K562 (cell line): Measurements from ENCODE around the gene ARHGAP32.

Source experiments
- EZH2 ChIP-seq: IDR thresholded peaks from 2 replicates; pipeline ENCODE4 v1.6.1; 2012; ENCODE audit warnings: low read depth, mild to moderate bottlenecking, inconsistent platforms, low read length, borderline replicate concordance
- JUNB ChIP-seq: fragments of 450-650 bp; formaldehyde crosslinking; conservative IDR thresholded peaks from 2 replicates; pipeline ENCODE4 v1.4.0; 2020; ENCODE audit warnings: mild to moderate bottlenecking
- KAT8 ChIP-seq: fragments of 450-650 bp; IDR thresholded peaks from 2 replicates; pipeline ENCODE4 v1.6.1; 2016; ENCODE audit warnings: low read depth, mild to moderate bottlenecking
- MYC ChIP-seq, 2 experiments: fragments of 250-450 bp in 1 of 2; sonication (Bioruptor Pico) in 1 of 2; IDR thresholded peaks; 2 replicates each; pipeline versions ENCODE4 v1.5.1 to v1.6.1; 2012 to 2021; ENCODE audit warnings: low read depth in 2 of 2, borderline replicate concordance in 1 of 2, improper control_type of control experiment in 1 of 2, low read length in 1 of 2, mild to moderate bottlenecking in 1 of 2, moderate library complexity in 1 of 2
- RUNX1 ChIP-seq: sonication (generic); IDR thresholded peaks from 2 replicates; pipeline ENCODE4 v1.6.1; 2016; ENCODE audit warnings: antibody characterized with exemption, low read depth
- SMARCC2 ChIP-seq: fragments of 450-650 bp; IDR thresholded peaks from 2 replicates; pipeline ENCODE4 v1.6.1; 2017; ENCODE audit warnings: antibody characterized with exemption, moderate library complexity, mild to moderate bottlenecking, low read depth
- TAF7 ChIP-seq: fragments of 450-650 bp; IDR thresholded peaks from 2 replicates; pipeline ENCODE4 v1.6.1; 2016; ENCODE audit warnings: missing genetic modification characterization, missing compliant biosample characterization
- ZFP1 ChIP-seq: fragments of 450-650 bp; formaldehyde crosslinking; IDR thresholded peaks from 2 replicates; pipeline ENCODE4 v1.4.0; 2020; ENCODE audit warnings: mild to moderate bottlenecking, mixed read lengths
- ZNF224 ChIP-seq: sonication (generic); formaldehyde crosslinking; IDR thresholded peaks from 2 replicates; pipeline ENCODE4 v1.8.0; 2022; ENCODE audit warnings: mild to moderate bottlenecking, missing genetic modification reagents
- ZNF232 ChIP-seq: sonication (generic); formaldehyde crosslinking; IDR thresholded peaks from 2 replicates; pipeline ENCODE4 v1.8.0; 2022; ENCODE audit warnings: mild to moderate bottlenecking, missing genetic modification reagents
- TF ChIP-seq, protein P1 (sequence below): fragments of 450-650 bp; IDR thresholded peaks from 2 replicates; pipeline ENCODE4 v1.6.1; 2017; ENCODE audit warnings: antibody characterized with exemption, mild to moderate bottlenecking

DNA sequence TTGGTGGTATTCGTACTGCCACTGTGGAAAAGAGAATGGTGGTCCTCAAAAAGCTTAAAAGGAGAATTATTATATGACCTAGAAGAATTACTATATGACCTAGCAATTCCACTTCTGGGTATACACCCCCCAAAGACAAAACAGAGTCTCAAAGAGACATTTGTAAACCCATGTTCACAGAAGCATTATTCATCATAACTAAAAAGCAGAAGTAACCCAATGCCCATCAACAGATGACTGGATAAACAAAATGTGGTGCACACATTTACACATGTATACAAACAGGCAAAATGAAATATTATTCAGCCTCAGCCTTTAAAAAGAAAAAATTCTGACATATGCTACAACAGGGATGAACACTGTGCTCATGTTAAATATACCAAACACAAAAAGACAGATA, 89.4 kb downstream of the ARHGAP32 start:
- TF ChIP-seq EZH2 (no peak), JUNB (no peak), MYC (IDR thresholded peaks at IDR 0.05; ENCODE audit: low read depth, low read length) (no peak), MYC (CRISPR knock-in tag; IDR thresholded peaks at IDR 0.05; ENCODE audit: borderline replicate concordance, low read depth) (no peak), ZNF232 (no peak), KAT8 (no peak), RUNX1 (no peak), SMARCC2 (no peak), ZFP1 (CRISPR knock-in tag) (no peak), ZNF224 (no peak), TAF7 (tag) (no peak)
- TF ChIP-seq, protein P1, sequence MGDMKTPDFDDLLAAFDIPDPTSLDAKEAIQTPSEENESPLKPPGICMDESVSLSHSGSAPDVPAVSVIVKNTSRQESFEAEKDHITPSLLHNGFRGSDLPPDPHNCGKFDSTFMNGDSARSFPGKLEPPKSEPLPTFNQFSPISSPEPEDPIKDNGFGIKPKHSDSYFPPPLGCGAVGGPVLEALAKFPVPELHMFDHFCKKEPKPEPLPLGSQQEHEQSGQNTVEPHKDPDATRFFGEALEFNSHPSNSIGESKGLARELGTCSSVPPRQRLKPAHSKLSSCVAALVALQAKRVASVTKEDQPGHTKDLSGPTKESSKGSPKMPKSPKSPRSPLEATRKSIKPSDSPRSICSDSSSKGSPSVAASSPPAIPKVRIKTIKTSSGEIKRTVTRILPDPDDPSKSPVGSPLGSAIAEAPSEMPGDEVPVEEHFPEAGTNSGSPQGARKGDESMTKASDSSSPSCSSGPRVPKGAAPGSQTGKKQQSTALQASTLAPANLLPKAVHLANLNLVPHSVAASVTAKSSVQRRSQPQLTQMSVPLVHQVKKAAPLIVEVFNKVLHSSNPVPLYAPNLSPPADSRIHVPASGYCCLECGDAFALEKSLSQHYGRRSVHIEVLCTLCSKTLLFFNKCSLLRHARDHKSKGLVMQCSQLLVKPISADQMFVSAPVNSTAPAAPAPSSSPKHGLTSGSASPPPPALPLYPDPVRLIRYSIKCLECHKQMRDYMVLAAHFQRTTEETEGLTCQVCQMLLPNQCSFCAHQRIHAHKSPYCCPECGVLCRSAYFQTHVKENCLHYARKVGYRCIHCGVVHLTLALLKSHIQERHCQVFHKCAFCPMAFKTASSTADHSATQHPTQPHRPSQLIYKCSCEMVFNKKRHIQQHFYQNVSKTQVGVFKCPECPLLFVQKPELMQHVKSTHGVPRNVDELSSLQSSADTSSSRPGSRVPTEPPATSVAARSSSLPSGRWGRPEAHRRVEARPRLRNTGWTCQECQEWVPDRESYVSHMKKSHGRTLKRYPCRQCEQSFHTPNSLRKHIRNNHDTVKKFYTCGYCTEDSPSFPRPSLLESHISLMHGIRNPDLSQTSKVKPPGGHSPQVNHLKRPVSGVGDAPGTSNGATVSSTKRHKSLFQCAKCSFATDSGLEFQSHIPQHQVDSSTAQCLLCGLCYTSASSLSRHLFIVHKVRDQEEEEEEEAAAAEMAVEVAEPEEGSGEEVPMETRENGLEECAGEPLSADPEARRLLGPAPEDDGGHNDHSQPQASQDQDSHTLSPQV = no peak
